HG02870 (cell line): Measurements from ENCODE around the gene RCN1.
A peak's percentile ranks its signal among the peaks of the same experiment; 100 is the strongest.

ENCODE experiments used
- ATAC-seq: cut with Tn5 transposase; IDR thresholded peaks from one replicate; pipeline ENCODE4 v1.9.1; 2021; ENCODE audit warnings: mild to moderate bottlenecking, moderate library complexity; ENCODE audit not compliant: unreplicated experiment

Gene RCN1

GRCh38 chr11:32151027-32151426 lies 60.2 kb downstream of the RCN1 start:
- ATAC-seq, result no peak

GRCh38 chr11:32152216-32152615 lies 61.3 kb downstream of the RCN1 start:
- no peak for ATAC-seq

- ATAC-seq, result no peak
These were observed 61.9 kb downstream of the RCN1 start for GRCh38 chr11:32152821-32153220.

GRCh38 chr11:32153747-32154146 lies 62.9 kb downstream of the RCN1 start:
- ATAC-seq, result peak; percentile 45

GRCh38 chr11:32154275-32154674 lies 63.4 kb downstream of the RCN1 start:
- peak; percentile 58 for ATAC-seq
